PC-9 (cell line): ENCODE measurements around the gene MAPK8IP3. TPM values are rescaled to one million over a fixed set of nuclear protein-coding genes. Genes with fewer than 3 reads are reported as not detected.

Experiments
- BruUV-seq: library from RNA; stranded (reverse); fragments of 400-500 nt; replicated peaks from 2 replicates; lab custom pipeline; 2021; lab: Mats Ljungman, UMichigan
- CTCF ChIA-PET: fragments of 300-600 bp; sonication (Branson Sonifier 250); formaldehyde crosslinking; loops from one replicate; lab custom pipeline; 2022; ENCODE audit warnings: antibody characterized with exemption; lab: Charles Lee
- POLR2A ChIA-PET: fragments of 300-600 bp; sonication (Branson Sonifier 250); formaldehyde crosslinking; loops from one replicate; lab custom pipeline; 2022; ENCODE audit warnings: antibody characterized with exemption; ENCODE audit not compliant: unreplicated experiment; lab: Charles Lee
- DNase-seq, 2 experiments: peaks; one replicate each; pipeline versions ENCODE4 v3.0.0 to v3.0.0-alpha.2; 2015 to 2022; ENCODE audit warnings: mixed read lengths in 1 of 2
- H2AFZ ChIP-seq: fragments of 200-600 bp; sonication (generic); 2 replicates; pipeline ENCODE4 v1.8.1; 2017; ENCODE audit warnings: antibody characterized with exemption
- H3F3A ChIP-seq: fragments of 200-600 bp; sonication (generic); 2 replicates; pipeline ENCODE4 v1.8.1; 2017; ENCODE audit warnings: antibody characterized with exemption, mild to moderate bottlenecking, low read depth; ENCODE audit not compliant: insufficient read depth
- H3K27ac ChIP-seq: fragments of 200-600 bp; sonication (generic); 2 replicates; pipeline ENCODE4 v1.6.1; 2016; ENCODE audit warnings: mixed run types
- H3K27me3 ChIP-seq: fragments of 200-600 bp; sonication (generic); 2 replicates; pipeline ENCODE4 v1.6.1; 2016; ENCODE audit warnings: low read depth, mixed run types; ENCODE audit not compliant: insufficient read depth
- H3K36me3 ChIP-seq: fragments of 200-600 bp; sonication (generic); 2 replicates; pipeline ENCODE4 v1.6.1; 2016; ENCODE audit warnings: low read depth, mixed run types
- H3K4me1 ChIP-seq: fragments of 200-600 bp; sonication (generic); replicated peaks from 2 replicates; pipeline ENCODE4 v1.6.1; 2016; ENCODE audit warnings: mixed run types; ENCODE audit not compliant: insufficient read depth
- H3K4me2 ChIP-seq: fragments of 200-600 bp; sonication (generic); 2 replicates; pipeline ENCODE4 v1.6.1; 2017; ENCODE audit warnings: mixed run types
- H3K4me3 ChIP-seq: fragments of 200-600 bp; sonication (generic); 2 replicates; pipeline ENCODE4 v1.6.1; 2016; ENCODE audit warnings: mixed run types
- H3K79me2 ChIP-seq: fragments of 200-600 bp; sonication (generic); 2 replicates; pipeline ENCODE4 v1.6.1; 2017; ENCODE audit warnings: low read depth, mixed run types
- H3K9me2 ChIP-seq: fragments of 200-600 bp; sonication (generic); 2 replicates; pipeline ENCODE4 v1.8.1; 2017; ENCODE audit warnings: mild to moderate bottlenecking; ENCODE audit not compliant: insufficient read depth
- H3K9me3 ChIP-seq: fragments of 200-600 bp; sonication (generic); 2 replicates; pipeline ENCODE4 v1.8.1; 2016; ENCODE audit warnings: low read depth; ENCODE audit not compliant: insufficient read depth
- H4K20me1 ChIP-seq: fragments of 200-600 bp; sonication (generic); 2 replicates; pipeline ENCODE4 v1.8.1; 2017; ENCODE audit not compliant: insufficient read depth
- EZH2 ChIP-seq: fragments of 200-600 bp; sonication (generic); IDR thresholded peaks from 2 replicates; pipeline ENCODE4 v1.8.0; 2017; ENCODE audit warnings: antibody characterized with exemption, low read depth
- intact Hi-C: fragments of 100-400 bp; cut with micrococcal nuclease; formaldehyde crosslinking; loops from one replicate; pipeline ENCODE4 v1.10.0; 2022; ENCODE audit not compliant: unreplicated experiment
- total RNA-seq: library from RNA; stranded (reverse); gene quantifications from 2 replicates; pipeline ENCODE4 v1.2.3, GENCODE V29; 2021
- TF ChIP-seq, protein P1 (sequence below): fragments of 200-600 bp; sonication (generic); conservative IDR thresholded peaks from 2 replicates; pipeline ENCODE4 v1.6.1; 2017; ENCODE audit warnings: mixed run types, antibody characterized with exemption, mild to moderate bottlenecking, moderate library complexity

The MAPK8IP3 gene
- total RNA-seq, 1 experiment from 2014 or later = 125 TPM

DNA sequence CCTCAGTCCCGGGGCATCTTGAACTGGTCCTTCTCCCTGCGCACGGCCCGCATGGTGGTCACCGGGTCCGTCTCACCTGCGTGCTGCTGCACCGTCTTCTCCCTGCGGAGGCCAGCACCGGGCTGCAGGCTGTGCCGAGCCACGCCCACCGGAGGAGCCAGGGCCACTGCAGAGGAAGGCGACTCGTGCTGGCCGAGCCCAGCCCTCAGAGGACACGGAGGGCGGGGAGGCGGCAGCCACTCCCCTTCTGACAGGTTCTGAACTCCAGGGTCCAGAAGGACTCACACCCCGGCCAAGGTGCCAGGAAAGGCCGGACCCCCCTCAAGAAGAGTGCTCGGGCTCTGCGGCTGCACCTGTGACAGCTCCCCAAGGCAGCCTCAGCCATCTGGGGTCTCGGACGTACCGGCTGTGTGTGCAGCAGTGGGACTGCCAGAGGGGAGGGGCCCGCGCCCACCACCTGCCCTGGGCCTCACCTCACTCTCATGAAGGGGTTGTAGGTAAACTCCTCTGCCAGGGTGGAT, 103.3 kb downstream of the MAPK8IP3 start:
- no peaks in the 10 kb centered on the region for H3K9me2 ChIP-seq
- no peaks in the 10 kb centered on the region for H3K4me1 ChIP-seq
- no peaks in the 10 kb centered on the region for H3K9me3 ChIP-seq
- intact Hi-C loops = no loop called here
- no TSS peak for BruUV-seq
- H3K27me3 ChIP-seq = no peaks in the 10 kb centered on the region
- no peak for TF ChIP-seq EZH2
- TF ChIP-seq, protein P1, sequence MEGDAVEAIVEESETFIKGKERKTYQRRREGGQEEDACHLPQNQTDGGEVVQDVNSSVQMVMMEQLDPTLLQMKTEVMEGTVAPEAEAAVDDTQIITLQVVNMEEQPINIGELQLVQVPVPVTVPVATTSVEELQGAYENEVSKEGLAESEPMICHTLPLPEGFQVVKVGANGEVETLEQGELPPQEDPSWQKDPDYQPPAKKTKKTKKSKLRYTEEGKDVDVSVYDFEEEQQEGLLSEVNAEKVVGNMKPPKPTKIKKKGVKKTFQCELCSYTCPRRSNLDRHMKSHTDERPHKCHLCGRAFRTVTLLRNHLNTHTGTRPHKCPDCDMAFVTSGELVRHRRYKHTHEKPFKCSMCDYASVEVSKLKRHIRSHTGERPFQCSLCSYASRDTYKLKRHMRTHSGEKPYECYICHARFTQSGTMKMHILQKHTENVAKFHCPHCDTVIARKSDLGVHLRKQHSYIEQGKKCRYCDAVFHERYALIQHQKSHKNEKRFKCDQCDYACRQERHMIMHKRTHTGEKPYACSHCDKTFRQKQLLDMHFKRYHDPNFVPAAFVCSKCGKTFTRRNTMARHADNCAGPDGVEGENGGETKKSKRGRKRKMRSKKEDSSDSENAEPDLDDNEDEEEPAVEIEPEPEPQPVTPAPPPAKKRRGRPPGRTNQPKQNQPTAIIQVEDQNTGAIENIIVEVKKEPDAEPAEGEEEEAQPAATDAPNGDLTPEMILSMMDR = no peak
- H3F3A ChIP-seq = peaks cover 6% of the 10 kb centered on the region; the same call in 1 of the 2 replicates
- no peaks in the 10 kb centered on the region for H3K79me2 ChIP-seq
- CTCF ChIA-PET = no interaction called here
- POLR2A ChIA-PET = no interaction called here
- H2AFZ ChIP-seq = no peak overlapping the region
- no peaks in the 10 kb centered on the region for H4K20me1 ChIP-seq
- DNase-seq = no peak
- no peaks in the 10 kb centered on the region for H3K36me3 ChIP-seq
- no peak overlapping the region for H3K4me2 ChIP-seq
- no peak overlapping the region for H3K4me3 ChIP-seq
- H3K27ac ChIP-seq = no peak overlapping the region

DNA sequence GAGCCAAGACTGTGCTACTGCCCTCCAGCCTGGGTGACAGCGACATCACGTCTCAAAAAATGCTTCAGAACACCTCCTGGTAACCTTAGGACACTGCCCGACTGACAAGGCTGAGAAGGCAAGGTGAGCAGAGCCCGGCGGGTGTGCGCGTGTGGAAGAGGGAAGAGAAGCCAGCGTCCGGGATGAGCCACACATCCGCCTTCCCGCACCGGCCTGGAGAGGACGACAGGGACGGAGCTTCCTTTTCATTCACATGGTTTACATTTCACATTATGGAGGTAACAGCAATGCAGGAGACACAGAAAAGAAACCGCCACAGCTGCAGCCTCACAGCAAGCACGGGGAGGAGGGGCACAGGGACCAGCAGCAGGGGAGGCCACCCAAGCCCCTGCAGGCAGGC, 104.1 kb downstream of the MAPK8IP3 start:
- ChIA-PET POLR2A (no interaction called here), CTCF (no interaction called here)
- DNase-seq = no peak
- intact Hi-C loops = no loop called here
- no peaks in the 10 kb centered on the region for H3K27me3 ChIP-seq
- TF ChIP-seq, protein P1 = no peak
- no peak for TF ChIP-seq EZH2
- H3K27ac ChIP-seq = no peak overlapping the region
- H3K9me3 ChIP-seq = no peaks in the 10 kb centered on the region
- no peaks in the 10 kb centered on the region for H4K20me1 ChIP-seq
- no peaks in the 10 kb centered on the region for H3K9me2 ChIP-seq
- H3K79me2 ChIP-seq = no peaks in the 10 kb centered on the region
- no peak overlapping the region for H3K4me2 ChIP-seq
- H3K36me3 ChIP-seq = no peaks in the 10 kb centered on the region
- H2AFZ ChIP-seq = no peak overlapping the region
- no peaks in the 10 kb centered on the region for H3K4me1 ChIP-seq
- no peak overlapping the region for H3K4me3 ChIP-seq
- no TSS peak for BruUV-seq
- peaks cover 6% of the 10 kb centered on the region; the same call in 1 of the 2 replicates for H3F3A ChIP-seq

GRCh38 chr16:1810536-1810935, 104.5 kb downstream of the MAPK8IP3 start:
- no peak overlapping the region for H2AFZ ChIP-seq
- POLR2A ChIA-PET = no interaction called here
- no peak for DNase-seq
- no peak overlapping the region for H3K27ac ChIP-seq
- no peaks in the 10 kb centered on the region for H3K9me3 ChIP-seq
- H3K27me3 ChIP-seq = no peaks in the 10 kb centered on the region
- no peaks in the 10 kb centered on the region for H3K36me3 ChIP-seq
- H3K4me1 ChIP-seq = no peaks in the 10 kb centered on the region
- no peak overlapping the region for H3K4me3 ChIP-seq
- H3F3A ChIP-seq = peaks cover 9% of the 10 kb centered on the region; the same call in 1 of the 2 replicates
- intact Hi-C loops = no loop called here
- no peaks in the 10 kb centered on the region for H3K79me2 ChIP-seq
- TF ChIP-seq, protein P1 = no peak
- no peak for TF ChIP-seq EZH2
- BruUV-seq = no TSS peak
- H4K20me1 ChIP-seq = no peaks in the 10 kb centered on the region
- CTCF ChIA-PET = no interaction called here
- no peak overlapping the region for H3K4me2 ChIP-seq
- no peaks in the 10 kb centered on the region for H3K9me2 ChIP-seq
